ENCODE results near the gene ACSF3. TPM values are rescaled to one million over a fixed set of nuclear protein-coding genes. Genes with fewer than 3 reads are reported as not detected.

Gene ACSF3
- total RNA-seq, 6 donors from 2014 or later, result 30.2 to 97.4 (median 35.3) TPM

GRCh38 chr16:89096042-89096717 lies 2.5 kb downstream of the ACSF3 start:
- TF ChIP-seq POLR2AphosphoS5 (IDR thresholded peaks at IDR 0.05), result no peak
- TF ChIP-seq POLR2A (IDR thresholded peaks at IDR 0.05), result no peak
- no peak for TF ChIP-seq EP300 (IDR thresholded peaks at IDR 0.05)
- TF ChIP-seq CTCF (IDR thresholded peaks at IDR 0.05), result no peak
- ATAC-seq (ENCODE audit: low FRiP score in 2 of 2), result no peak
- 90 to 91% methylated on average over 19 to 20 of the region's 20 CpGs for WGBS, 2 donors
- DNase-seq, result peak in 1 of 2 donors; percentile 40
- H3K9me3 ChIP-seq, result no peaks in the 10 kb centered on the region
- no peak overlapping the region for H3K4me3 ChIP-seq
- peak overlapping the region in 1 of 4 donors; percentile 56 for H3K27ac ChIP-seq
- peaks cover 28 to 63% (median 38%) of the 10 kb centered on the region in 4 donors for H3K4me1 ChIP-seq
- no peaks in the 10 kb centered on the region for H3K27me3 ChIP-seq
- H3K36me3 ChIP-seq, result peaks cover 2 to 18% (median 7%) of the 10 kb centered on the region in 4 donors

GRCh38 chr16:89096768-89097391 lies 3.2 kb downstream of the ACSF3 start:
- TF ChIP-seq POLR2A (IDR thresholded peaks at IDR 0.05) (no peak), POLR2AphosphoS5 (IDR thresholded peaks at IDR 0.05) (peak in 1 of 2 donors; percentile 15), CTCF (IDR thresholded peaks at IDR 0.05) (no peak), EP300 (IDR thresholded peaks at IDR 0.05) (no peak)
- no peaks in the 10 kb centered on the region for H3K27me3 ChIP-seq
- no peak overlapping the region for H3K4me3 ChIP-seq
- ATAC-seq (ENCODE audit: low FRiP score in 2 of 2), result no peak
- H3K36me3 ChIP-seq, result peaks cover 5 to 25% (median 14%) of the 10 kb centered on the region in 4 donors
- H3K9me3 ChIP-seq, result no peaks in the 10 kb centered on the region
- 74 to 76% methylated on average over 14 to 24 of the region's 24 CpGs for WGBS, 2 donors
- DNase-seq, result peak in 1 of 2 donors; percentile 28
- peak overlapping the region in 2 of 4 donors; percentile 46 to 56 for H3K27ac ChIP-seq
- peaks cover 28 to 63% (median 38%) of the 10 kb centered on the region in 4 donors for H3K4me1 ChIP-seq

GRCh38 chr16:89097392-89097772 lies 3.7 kb downstream of the ACSF3 start:
- Histone ChIP-seq H3K9me3 (no peaks in the 10 kb centered on the region), H3K36me3 (peaks cover 6 to 30% (median 19%) of the 10 kb centered on the region in 4 donors), H3K4me1 (peaks cover 28 to 63% (median 38%) of the 10 kb centered on the region in 4 donors), H3K27me3 (no peaks in the 10 kb centered on the region), H3K4me3 (no peak overlapping the region), H3K27ac (peak overlapping the region in 2 of 4 donors; percentile 46 to 56)
- 81 to 83% methylated on average over 14 of the region's 14 CpGs for whole genome bisulfite sequencing, 2 donors
- peak in 1 of 2 donors; percentile 33 for DNase-seq
- no peak for ATAC-seq (ENCODE audit: low FRiP score in 2 of 2)
- TF ChIP-seq EP300 (IDR thresholded peaks at IDR 0.05) (no peak), CTCF (IDR thresholded peaks at IDR 0.05) (no peak), POLR2AphosphoS5 (IDR thresholded peaks at IDR 0.05) (no peak), POLR2A (IDR thresholded peaks at IDR 0.05) (no peak)

- Histone ChIP-seq H3K4me3 (no peak overlapping the region), H3K36me3 (peaks cover 18 to 45% (median 34%) of the 10 kb centered on the region in 4 donors), H3K4me1 (peaks cover 21 to 56% (median 36%) of the 10 kb centered on the region in 4 donors), H3K27ac (no peak overlapping the region), H3K9me3 (no peaks in the 10 kb centered on the region), H3K27me3 (no peaks in the 10 kb centered on the region)
- WGBS, 2 donors, result 89 to 90% methylated on average over 26 of the region's 26 CpGs
- peak in 1 of 2 donors; percentile 81 for DNase-seq
- no peak for ATAC-seq (ENCODE audit: low FRiP score in 2 of 2)
- TF ChIP-seq POLR2A (IDR thresholded peaks at IDR 0.05), result no peak
- no peak for TF ChIP-seq POLR2AphosphoS5 (IDR thresholded peaks at IDR 0.05)
- no peak for TF ChIP-seq CTCF (IDR thresholded peaks at IDR 0.05)
- TF ChIP-seq EP300 (IDR thresholded peaks at IDR 0.05), result no peak
These were observed 5.2 kb downstream of the ACSF3 start for GRCh38 chr16:89098767-89099430.

Data from upper lobe of left lung (tissue), 6 donors.